Erythroblast (primary cell): ENCODE measurements around the gene FAM3D.

Source experiments
- GATA1 ChIP-seq: IDR thresholded peaks from 2 replicates; pipeline ENCODE4 v1.6.1; 2011; ENCODE audit warnings: low read depth, mild to moderate bottlenecking, control low read depth, low read length, moderate library complexity
- POLR2A ChIP-seq: IDR thresholded peaks from 2 replicates; pipeline ENCODE4 v1.6.1; 2011; ENCODE audit warnings: mild to moderate bottlenecking, low read length

- TF ChIP-seq POLR2A (no peak), GATA1 (no peak)
Observed at GRCh38 chr3:58635371-58636285, 30.9 kb downstream of the FAM3D start.
